DMS53 treated with DMSO at 0.1 percent for 48 hours (cell line): Measurements from ENCODE around the gene AGT.
"Not testable (repeated sequence)": the region's sequence is repeated elsewhere in the genome, so short reads cannot be mapped to it uniquely, and the experiment has no call there.

Experiments used
- DNase-seq: peaks from one replicate; lab custom pipeline; 2025; ENCODE audit not compliant: unreplicated experiment; lab: John Stamatoyannopoulos, UW

The AGT gene

GRCh38 chr1:230708631-230709580, 5.0 kb downstream of the AGT start:
- DNase-seq = no peak

- no peak for DNase-seq
Measured at GRCh38 chr1:230707732-230708630, 5.9 kb downstream of the AGT start.

GRCh38 chr1:230706887-230707731, 6.8 kb downstream of the AGT start:
- no peak for DNase-seq

- no peak for DNase-seq
Measured at GRCh38 chr1:230706020-230706699, 7.8 kb downstream of the AGT start.

- DNase-seq = no peak
Measured at GRCh38 chr1:230705289-230706019, 8.5 kb downstream of the AGT start.

- no peak for DNase-seq
Measured at GRCh38 chr1:230704830-230705229, 9.1 kb downstream of the AGT start.

GRCh38 chr1:230703679-230704385, 10.1 kb downstream of the AGT start:
- no peak for DNase-seq

GRCh38 chr1:230702934-230703678, 10.8 kb downstream of the AGT start:
- no peak for DNase-seq

- DNase-seq = no peak
Measured at GRCh38 chr1:230701895-230702768, 11.8 kb downstream of the AGT start.

GRCh38 chr1:230701434-230701833, 12.5 kb downstream of the AGT start:
- DNase-seq = no peak

- DNase-seq = no peak
Measured at GRCh38 chr1:230700132-230700531, 13.8 kb downstream of the AGT start.

- DNase-seq = no peak
Measured at GRCh38 chr1:230699716-230700115, 14.2 kb downstream of the AGT start.

- DNase-seq = not testable (repeated sequence)
Measured at GRCh38 chr1:230698964-230699363, 15.0 kb downstream of the AGT start.

- no peak for DNase-seq
Measured at GRCh38 chr1:230698130-230698529, 15.8 kb downstream of the AGT start.

GRCh38 chr1:230696722-230697437, 17.0 kb downstream of the AGT start:
- DNase-seq = no peak

GRCh38 chr1:230696218-230696617, 17.7 kb downstream of the AGT start:
- DNase-seq = no peak

- DNase-seq = no peak
Measured at GRCh38 chr1:230694991-230695390, 18.9 kb downstream of the AGT start.
